ENCODE data around the gene LCP2.
"Not testable (repeated sequence)": the region's sequence is repeated elsewhere in the genome, so short reads cannot be mapped to it uniquely, and the experiment has no call there.

Gene LCP2

DNA sequence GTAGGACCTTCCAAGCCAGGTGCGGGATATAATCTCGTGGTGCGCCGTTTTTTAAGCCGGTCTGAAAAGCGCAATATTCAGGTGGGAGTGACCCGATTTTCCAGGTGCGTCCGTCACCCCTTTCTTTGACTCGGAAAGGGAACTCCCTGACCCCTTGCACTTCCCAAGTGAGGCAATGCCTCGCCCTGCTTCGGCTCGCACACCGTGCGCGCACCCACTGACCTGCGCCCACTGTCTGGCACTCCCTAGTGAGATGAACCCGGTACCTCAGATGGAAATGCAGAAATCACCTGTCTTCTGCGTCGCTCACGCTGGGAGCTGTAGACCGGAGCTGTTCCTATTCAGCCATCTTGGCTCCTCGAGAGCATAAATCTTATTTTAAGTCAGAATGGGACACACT, 52.1 kb downstream of the LCP2 start:
- not testable (repeated sequence) for DNase-seq

DNA sequence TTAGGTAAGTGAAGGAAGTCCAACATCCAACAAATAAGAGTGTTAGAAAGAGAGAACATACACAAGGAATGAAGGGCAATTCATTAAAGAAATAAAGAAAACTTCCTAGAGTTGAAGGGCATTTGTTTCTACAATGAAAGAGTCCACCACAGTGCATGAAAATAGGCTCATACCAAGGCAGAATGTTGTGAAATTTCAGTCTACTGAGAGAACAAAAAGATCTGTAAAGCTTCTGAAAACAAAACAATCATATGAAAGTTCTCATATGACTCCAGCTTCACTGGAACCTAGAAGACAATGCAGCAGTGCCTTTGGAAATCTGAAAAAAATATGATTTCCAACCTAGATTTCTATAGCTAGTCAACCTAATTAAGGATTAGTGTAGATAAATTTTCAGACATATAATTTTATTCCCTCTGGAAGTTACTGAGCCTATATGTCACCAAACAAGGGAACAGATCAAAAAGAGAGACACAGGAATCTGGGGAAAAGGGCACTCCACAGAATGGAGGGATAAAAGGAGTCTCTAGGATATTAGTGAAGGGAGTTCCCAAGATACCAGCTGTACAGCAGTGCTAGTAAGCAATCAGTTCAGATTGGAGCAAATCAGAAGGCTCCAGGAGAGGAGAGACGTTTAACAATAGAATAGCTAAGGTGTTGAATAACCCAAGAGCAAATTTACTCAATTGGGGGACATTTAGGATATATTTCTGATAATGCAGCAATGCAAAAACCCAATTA, 59.0 kb downstream of the LCP2 start:
- DNase-seq, result no peak

DNA sequence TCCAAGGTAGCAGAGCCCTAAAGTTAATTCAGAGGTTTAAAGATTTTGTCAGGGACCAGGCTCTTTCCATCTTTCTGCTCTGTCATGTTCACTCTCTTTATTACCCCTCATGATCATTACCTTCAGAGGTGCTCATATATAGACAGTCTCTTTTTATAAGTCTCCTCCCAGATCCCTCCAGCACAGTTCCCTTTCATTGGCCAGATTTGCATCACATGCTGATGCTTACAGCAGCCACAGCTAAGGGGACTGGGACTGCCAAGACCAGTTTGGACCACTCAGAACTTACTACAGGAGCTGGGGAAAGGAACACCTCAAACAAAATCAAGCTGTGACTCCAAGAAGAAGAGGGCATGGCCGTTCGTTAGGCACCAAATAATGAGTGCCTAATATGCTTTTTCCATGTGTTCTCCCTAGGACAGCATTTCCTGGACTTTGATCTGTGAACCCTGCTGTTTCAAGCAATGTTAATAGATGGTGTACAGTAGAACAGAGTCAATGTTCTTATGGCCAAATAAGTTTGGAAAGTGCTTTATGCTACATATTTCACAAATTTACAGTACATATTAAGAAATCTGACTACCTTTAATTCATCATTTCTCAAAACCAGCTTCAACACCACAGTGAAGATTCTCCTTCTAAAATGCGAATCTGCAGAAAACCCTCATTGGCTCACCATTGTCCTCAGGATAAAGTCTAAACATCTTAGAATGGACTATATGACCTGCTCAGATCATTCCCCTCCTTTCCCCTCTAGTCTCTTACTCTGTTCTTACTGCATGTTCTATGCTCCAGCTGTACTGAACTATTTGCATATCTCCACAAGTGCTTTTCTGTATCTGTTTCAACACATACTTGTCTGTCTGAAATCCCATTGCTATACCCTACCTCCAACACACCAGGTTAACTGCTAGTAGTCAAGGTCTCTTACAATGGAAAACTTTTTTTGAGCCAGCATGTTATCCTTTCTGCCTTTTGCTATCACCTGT, 61.4 kb downstream of the LCP2 start:
- no peak for DNase-seq

DNA sequence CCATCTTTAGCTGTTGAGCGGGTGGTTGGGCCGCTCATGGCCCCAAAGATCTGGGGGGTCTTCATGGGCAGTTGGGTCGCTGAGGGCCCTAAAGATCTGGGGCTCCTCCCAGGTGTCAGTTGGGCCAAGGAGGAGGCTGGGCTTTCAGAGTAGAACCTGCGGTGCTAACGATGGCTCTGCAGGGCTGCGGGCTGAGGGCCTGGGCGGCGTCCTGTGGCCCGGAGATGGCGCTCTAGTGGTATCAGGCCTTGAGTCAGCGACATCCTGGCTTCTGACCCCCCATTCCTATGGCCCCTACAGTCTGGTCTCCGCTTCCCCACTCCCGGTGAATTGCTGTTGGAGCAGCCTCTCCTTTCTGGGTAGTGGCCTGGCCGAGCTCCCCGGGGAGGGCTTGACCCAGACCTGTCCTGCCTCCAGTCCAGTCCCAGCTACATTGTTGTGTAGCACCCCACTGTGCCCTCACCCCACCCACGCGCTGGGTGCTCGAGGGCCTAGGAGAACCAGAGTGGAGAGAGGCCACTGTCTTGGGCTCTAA, 64.2 kb downstream of the LCP2 start:
- no peak for DNase-seq

DNA sequence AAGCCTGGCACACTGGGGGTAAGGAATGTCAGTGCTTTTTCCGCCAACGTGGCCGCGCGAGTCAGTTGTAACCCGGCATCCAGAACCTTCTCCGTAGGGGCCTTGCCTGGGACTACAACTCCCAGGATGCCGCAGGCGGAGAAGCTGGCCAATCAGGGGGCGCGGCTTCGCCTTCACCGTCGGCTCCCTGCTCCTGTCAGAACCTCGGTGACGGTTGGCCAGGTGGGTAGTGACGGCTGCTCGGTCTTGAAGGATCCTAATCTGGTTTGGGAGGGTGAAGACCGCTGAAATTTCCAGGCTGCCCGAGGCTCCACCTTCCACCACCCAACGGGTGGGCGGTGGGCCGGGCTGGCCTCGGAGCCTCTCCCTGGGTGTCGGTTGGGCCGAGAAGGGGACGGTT, 64.8 kb downstream of the LCP2 start, which contains the start of gene C5orf58:
Gene C5orf58 (plus strand): TSS at position 200 of the 400 bp plus-strand sequence. CDS start 1,992 bp downstream, outside the sequence.
- no peak for DNase-seq

DNA sequence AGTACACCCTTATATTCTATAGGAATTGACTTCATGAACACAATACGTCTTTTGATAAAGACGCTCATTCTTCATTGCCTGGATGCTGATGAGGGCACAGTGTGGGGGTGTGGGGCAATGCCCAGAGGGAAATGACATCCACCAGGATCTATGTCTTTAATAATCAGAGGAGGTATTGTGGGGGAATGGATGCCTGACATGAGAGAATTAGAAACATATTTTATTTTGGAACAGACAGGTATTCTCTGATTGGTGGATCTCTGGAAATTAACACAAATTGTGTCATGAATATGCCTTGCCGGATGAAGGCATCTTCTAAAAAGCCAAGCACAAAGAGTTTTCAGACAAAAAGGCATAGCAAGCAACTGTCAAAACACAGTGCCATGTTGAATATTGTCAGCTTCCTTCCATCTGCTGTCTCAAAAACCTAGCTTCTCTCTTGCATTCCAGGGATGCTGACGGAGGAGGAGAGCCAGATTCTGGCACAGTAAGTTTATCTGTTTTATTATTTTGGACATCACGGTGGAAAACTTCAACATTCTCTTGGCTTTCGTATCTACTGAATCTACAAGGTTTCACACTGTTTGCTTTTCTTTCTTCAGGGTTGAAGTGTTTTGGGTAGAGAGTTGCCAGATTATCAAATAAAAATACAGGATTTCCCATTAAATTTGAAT, 68.7 kb downstream of the LCP2 start:
- no peak for DNase-seq

DNA sequence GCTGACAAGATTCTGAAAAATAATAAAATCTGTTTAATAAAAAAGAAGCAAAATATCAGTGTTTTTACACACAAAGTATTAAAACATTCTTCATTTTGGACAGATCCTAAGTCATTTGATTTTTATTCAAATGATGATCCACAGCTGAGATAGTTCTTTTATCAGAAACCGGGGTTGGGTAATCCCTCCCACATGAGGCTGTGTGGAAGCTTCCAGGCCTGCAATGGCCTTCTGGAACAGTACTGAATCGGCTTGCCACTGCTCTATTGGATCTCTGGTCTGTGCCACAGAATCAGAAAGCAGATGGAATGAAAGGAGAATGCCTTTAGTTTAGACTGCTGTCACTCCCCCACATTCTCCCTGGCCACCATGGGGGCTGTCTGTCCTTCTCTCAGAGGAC, 70.9 kb downstream of the LCP2 start:
- DNase-seq, result no peak

DNA sequence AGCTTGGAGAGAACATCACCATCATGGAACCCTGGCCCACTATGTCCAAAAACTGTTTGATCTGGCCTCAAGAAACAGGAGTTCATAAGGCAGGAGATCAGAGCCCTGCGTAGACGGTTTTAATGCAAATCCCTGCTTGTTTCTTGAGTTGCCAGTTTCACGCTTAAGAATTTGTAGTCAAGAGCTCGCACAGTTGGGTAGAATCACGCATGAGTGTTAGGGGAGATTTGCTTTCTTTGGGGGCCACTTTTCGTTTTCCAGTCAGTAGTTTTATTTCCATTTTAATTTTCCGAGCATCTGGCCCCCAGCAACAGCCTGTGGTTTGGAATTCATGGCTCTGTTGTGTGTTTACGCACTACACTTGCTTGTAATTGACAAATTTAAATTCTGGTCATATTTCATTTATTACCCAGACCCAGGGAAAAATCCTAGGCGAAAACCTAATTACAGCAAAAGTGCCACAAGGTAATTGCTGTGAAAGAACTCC, 71.4 kb downstream of the LCP2 start:
- no peak for DNase-seq

DNA sequence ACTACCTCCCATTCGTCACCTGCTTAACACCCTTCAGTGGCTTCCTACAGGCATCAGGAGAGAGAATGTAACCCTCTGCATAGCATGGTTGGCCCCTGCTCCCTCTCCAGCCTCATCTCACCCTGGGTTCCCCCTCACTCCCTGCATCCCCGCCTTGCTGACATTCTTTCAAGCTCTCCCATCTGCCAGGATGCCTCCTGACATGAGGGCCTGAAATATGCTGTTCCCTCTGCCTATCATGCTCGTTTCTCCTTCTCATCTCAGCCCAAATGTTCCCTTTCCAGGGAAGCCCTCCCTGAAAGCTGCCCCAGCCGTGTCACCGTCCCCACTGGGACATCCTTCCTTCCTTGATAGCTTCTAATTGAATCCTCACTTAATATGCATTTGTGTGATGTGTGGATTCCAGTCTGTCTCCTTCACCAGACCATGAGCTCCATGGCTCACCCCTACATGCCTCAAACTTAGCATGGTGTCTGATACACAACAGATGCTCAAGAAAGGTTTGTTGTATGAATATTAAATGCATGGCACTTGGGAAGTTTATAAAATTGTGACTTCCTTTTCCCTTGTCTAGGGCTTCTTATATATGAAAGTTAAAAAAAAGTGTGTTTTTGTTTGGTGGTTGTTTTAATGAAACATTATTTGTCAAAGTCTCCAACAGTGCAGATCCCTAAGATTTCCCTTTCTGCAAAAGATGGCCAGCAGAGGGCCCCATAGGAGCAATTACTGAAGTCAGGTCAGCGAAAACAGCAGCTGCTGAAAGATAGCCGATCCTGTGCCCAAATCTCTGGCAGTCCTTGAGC, 72.0 kb downstream of the LCP2 start:
- DNase-seq, result peak; percentile 78

DNA sequence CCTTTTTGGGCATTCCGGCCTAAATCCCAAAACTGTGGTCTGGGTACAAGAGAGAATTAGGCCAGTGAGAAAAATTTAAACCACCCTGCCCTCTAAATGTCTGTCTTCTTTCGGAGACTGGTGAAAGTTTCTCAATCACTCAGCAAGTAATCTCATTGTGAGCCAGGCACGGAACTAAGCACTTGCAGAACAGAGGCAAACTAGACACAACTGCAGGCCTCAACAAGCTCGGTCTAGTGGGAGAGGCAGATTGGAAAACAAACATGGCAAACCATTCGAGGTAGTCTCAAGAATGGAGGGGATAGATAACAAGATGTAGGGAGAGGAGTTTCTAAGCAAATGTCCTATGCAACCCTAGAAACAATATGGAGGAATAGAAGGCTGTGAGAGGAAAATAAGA, 73.7 kb downstream of the LCP2 start:
- no peak for DNase-seq

DNA sequence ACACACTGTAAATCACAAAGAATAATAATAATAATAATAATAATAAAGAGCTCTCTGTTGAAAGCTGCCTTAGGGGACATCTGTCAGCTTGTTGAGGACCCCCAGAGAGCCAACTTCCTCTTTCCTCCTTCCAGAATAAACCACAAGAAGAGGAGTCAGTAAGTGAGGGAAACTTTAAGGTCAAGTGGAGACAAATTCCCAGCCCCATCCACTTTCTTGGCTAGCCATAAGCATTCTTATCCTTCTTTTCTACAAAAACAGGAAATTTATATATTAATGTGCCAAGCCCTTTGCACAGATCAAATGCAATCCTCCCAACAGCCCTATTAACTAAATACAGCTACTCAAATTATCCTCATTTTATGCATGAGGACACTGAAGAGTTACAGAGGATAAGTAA, 74.2 kb downstream of the LCP2 start:
- DNase-seq, result no peak

DNA sequence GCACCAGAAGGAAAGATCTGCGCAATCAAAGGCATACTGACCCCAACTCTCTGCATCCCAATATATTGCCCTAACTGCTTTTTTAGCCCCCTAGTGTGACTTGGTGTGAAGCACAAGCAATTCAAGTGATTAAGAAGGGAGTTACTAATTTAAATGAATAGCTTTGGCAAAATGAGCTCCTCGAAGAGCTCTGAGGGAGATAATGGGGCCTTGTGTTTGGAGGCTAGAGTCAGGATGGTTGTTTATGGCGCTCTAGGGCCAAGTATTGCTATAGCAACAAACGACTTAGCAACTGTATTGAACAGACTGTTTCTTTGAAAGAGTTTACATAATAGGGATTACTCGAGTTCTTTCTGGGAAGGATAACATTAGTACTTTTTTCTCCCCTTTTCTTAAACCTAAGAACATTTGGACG, 76.2 kb downstream of the LCP2 start:
- DNase-seq, result no peak

DNA sequence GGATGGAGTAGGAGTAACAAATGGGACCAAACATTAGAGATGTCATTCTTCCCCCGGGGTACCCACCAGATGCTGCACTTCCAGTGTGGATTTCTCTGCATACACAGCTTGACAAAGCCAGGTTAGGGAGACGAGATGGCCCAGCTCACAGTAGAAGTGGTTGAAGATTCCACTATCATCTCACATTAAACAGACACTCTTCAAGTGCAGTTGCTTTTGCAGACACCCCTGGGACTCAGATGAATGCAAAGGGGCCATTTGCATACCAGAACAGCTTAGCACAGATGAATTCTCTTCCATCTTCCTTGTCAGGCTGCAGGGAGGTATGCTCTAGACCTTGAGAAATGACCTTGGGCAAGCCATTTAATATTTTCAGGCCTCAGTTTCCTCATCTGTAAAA, 77.4 kb downstream of the LCP2 start:
- no peak for DNase-seq

DNA sequence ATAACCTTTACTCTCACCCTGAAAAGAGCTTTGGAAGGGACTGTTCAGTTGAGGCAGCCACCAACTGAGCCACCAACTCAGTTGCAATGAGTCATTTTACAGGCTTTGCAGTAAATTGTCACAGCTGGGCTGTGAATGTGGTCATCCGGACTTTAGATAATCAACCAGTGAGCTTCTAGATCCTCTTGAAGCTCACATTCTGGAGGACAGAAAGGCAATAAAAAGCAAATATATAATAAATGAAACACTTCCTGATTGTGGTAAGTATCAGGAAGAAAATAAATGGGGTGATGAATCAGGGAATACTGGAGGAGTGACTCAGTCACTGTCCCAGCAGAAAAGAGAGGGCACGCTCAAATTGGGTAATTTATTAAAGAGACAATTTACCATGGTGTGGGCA, 78.0 kb downstream of the LCP2 start:
- DNase-seq, result no peak

DNA sequence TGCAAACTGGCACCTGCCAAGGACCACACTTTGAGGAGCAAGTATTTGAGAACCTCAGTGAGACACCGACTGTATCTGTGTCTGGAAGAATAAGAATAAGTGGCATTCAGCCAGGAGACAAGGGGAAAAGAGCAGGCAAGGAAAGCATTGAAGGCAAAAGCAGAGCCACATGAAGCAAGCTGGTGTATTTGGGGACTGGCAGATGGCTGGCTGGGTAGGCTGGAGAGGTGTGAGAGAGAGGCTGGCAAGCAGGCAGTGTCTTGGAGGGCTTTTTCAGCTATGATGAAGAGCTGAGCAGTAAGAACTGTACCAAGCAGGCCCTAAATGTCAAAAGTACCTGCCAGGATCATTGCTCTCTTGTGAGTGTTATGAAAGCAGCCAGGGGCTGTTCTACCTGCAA, 78.9 kb downstream of the LCP2 start:
- DNase-seq, result no peak

DNA sequence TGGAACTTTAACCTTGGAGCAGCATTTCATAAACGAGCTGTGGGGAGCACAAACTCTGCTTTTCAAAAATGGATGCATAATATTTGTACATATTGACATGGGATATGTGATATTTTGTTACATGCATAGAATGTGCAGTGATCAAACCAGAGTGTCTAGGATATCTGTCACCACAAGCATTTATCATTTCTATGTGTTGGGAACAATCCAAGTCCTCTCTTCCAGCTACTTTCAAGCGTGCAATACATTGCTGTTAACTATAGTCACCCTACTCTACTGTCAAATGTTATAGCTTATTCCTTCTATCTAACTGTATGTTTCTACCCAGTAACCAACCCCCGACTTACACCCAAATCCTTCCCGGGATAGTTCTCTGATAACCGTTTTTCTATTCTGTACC, 79.7 kb downstream of the LCP2 start:
- DNase-seq, result no peak

DNA sequence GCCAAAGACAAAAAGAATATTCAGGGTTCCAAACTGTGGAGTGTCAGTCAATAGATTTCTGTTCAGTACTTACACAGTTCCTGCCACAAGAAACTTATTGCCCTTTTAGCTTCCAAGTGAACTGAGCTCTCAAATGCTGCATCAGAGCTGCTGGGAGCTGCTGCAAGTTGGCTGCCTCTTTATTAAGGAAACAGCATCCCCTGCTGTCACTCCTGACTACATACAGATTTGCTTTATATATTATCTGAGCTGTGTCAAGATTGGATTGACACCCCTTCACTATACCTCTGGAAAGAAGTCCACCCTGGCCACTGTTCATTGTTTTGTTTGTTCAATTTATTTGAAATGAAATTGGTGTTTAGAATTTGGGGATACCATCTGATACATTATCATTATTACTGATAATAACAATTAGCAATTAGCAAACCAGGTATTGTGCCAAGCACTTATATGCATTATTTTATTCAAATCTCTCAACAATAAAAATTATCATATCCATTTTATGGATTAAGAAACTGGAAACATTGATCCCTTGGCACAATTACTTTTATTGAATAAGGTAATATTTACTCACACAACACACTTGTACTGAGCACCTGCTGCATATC, 81.2 kb downstream of the LCP2 start:
- peak; percentile 63 for DNase-seq

DNA sequence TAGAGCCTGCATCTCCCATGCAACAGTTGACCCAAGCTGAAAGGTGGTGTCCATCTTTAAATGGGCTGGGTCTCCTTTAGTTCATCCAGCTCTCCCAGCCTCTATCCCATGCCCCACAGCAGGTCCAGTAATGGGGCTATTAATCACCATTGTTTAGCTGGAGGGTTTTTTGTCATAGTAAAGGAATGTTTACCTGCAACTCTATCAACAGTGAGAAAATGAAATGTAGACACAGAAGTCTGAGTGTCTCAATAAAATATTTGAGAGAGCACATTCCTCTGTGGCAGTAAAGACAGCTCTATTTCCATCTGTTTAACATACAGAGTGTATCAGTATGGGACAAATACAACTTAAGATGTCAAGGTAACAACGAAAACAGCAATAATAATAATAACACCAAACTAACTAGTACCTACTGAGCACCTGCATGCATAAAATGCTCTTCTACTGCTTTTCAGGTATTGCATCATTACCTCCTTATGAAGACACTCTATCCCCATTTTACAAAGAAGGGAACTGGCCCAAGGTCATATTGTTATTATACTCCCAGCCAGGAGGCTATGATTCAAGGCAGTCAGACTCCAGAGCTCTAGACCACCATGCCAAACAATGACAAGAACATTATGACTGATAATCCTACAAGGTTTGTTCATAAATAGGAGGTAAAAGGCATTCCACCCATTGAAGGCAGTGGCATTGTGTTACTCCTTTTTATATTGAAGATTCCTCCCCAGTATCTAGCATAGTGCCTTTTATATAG, 85.8 kb downstream of the LCP2 start:
- DNase-seq, result no peak

DNA sequence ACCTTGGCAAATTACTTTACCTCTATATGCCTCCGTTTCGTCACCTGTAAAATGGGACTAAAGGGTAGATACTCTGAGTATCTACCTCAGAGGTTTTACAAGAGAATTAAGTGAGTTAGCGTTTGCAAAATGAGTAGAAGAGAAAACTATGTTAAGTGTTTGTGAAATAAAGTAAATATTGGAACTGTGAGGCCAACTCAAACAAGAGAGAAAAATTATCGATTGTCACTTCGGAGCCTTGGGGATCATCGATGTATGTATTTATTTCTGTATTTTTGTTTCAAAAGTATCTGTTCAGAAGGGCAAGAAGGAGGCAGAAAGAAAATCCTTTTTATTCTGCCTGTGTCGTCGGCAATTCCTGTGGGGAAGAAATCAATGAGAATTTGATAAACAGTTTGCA, 90.6 kb downstream of the LCP2 start:
- DNase-seq, result no peak

DNA sequence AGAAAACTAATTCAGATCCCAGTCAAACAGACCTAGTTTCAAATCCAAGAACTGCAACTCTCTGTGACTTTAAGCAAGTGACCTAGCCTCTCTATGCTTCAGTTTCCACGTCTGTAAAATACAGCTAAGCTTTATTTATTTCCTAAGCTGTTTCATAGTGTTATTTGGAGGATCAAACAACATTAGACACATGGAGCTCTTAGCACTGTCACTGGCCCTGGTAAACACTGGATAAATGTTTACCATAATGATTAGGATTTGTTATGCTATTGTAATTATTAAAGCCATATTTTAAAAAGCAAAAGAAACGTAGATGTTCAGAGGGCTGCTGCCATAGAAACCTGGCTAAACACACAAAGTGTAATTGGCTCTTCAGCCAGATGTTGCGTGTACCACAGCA, 91.4 kb downstream of the LCP2 start:
- no peak for DNase-seq

DNA sequence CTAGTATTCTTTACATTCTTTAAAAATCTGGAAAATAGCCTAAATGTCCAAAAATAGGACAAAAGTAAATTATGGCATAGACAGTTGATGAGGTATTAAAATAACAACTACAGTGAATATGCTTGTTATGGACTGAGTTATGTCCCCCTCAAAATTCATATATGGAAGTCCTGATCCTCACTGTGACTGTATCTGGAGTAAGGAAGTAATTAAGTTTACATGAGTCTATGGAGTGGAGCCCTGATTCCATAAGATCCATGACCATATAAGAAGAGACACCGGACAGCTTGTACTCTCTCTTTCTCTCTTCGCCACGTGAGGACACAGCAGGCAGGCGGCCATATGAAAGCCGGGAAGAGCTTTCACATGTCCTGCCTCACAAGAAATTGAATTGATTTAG, 93.4 kb downstream of the LCP2 start:
- no peak for DNase-seq

All from hematopoietic multipotent progenitor cell treated with erythropoietin and hydrocortisone succinate and interleukin-3 and kit ligand, for 8 days (in vitro differentiated cells).